Esophagus squamous epithelium (tissue), 4 donors: ENCODE measurements around the gene MRPS23.

Experiments used
- POLR2A ChIP-seq, 4 donors: fragments of 450-650 bp; IDR thresholded peaks; one replicate each; pipeline ENCODE4 v1.6.1; 2017; ENCODE audit warnings: antibody characterized with exemption in 4 of 4, mild to moderate bottlenecking in 4 of 4, moderate library complexity in 3 of 4
- TF ChIP-seq, protein P1 (sequence below), 6 experiments: fragments of 450-650 bp in 4 of 6; fragments of 200-600 bp in 2 of 6; sonication (generic) in 2 of 6; IDR thresholded peaks; one replicate each; pipeline ENCODE4 v1.5.1; 2016 to 2019; ENCODE audit warnings: antibody characterized with exemption in 6 of 6, mild to moderate bottlenecking in 4 of 6, moderate library complexity in 4 of 6

DNA sequence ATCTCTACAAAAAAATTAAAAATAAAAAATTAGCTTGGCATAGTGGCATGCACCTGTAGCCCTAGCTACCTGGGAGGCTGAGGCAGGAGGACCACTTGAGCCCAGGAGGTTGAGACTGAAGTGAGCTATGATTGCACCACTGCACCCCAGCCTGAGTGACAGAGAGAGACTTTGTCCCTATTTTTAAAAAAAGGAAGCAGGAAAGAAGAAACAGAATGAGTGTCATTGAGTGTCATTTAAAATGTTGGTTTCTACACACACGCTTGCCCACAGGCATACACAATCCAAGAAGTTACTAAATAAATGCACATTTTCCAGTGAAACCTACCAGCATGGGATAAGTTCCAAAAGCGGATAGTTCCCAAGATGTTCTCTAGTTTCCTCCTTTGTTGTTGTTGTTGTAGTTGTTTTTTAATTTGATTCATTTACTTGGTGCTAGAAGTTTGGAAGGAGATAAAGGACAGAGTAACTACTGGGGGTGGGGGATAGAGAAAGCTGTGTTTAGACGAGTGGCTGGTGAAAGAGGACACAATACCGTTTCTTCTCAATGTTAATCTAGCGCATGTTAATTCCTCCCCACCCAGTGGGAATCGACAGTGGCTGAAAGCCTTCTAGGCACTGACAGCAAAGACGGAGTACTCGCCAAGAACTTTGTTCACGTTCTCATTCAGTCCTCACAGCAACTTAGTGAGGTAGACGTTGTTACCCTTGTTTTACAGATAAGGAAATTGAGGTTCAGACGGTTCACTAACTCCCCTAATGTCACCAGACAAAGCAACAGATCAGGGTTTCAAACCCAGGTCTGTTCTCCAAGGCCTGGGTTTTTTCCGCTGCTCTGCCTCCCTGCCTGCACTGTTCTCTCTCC, 17.3 kb downstream of the MRPS23 start:
- TF ChIP-seq, protein P1, sequence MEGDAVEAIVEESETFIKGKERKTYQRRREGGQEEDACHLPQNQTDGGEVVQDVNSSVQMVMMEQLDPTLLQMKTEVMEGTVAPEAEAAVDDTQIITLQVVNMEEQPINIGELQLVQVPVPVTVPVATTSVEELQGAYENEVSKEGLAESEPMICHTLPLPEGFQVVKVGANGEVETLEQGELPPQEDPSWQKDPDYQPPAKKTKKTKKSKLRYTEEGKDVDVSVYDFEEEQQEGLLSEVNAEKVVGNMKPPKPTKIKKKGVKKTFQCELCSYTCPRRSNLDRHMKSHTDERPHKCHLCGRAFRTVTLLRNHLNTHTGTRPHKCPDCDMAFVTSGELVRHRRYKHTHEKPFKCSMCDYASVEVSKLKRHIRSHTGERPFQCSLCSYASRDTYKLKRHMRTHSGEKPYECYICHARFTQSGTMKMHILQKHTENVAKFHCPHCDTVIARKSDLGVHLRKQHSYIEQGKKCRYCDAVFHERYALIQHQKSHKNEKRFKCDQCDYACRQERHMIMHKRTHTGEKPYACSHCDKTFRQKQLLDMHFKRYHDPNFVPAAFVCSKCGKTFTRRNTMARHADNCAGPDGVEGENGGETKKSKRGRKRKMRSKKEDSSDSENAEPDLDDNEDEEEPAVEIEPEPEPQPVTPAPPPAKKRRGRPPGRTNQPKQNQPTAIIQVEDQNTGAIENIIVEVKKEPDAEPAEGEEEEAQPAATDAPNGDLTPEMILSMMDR (IDR thresholded peaks at IDR 0.05): no peak
- TF ChIP-seq POLR2A (IDR thresholded peaks at IDR 0.05): no peak
